CD8-positive, alpha-beta memory T cell (primary cell): ENCODE measurements around the gene LMBR1. TPM values are rescaled to one million over a fixed set of nuclear protein-coding genes. Genes with fewer than 3 reads are reported as not detected.

ENCODE experiments used
- CTCF ChIA-PET: fragments of 350-600 bp; sonication (Branson Sonifier 250); formaldehyde crosslinking; loops from one replicate; lab custom pipeline; 2021; ENCODE audit warnings: antibody characterized with exemption; lab: Charles Lee
- POLR2A ChIA-PET: fragments of 350-600 bp; sonication (Branson Sonifier 250); formaldehyde crosslinking; loops from one replicate; lab custom pipeline; 2021; ENCODE audit warnings: antibody characterized with exemption; lab: Charles Lee
- DNase-seq, 5 donors: peaks; one replicate each; pipeline versions ENCODE4 v3.0.0 to v3.0.0-alpha.2; 2020 to 2022; ENCODE audit warnings: mixed read lengths in 1 of 5
- H3K27ac ChIP-seq: one replicate; pipeline ENCODE4 v1.7.0; 2013; ENCODE audit warnings: low read depth, mild to moderate bottlenecking, low read length, moderate library complexity
- H3K27me3 ChIP-seq: 2 replicates; pipeline ENCODE4 v1.7.0; 2013; ENCODE audit warnings: low read length, mild to moderate bottlenecking; ENCODE audit not compliant: insufficient read depth, poor library complexity, severe bottlenecking
- H3K36me3 ChIP-seq: 2 replicates; pipeline ENCODE4 v1.7.0; 2013; ENCODE audit warnings: mild to moderate bottlenecking, low read length, moderate library complexity; ENCODE audit not compliant: insufficient read depth
- H3K4me1 ChIP-seq: 2 replicates; pipeline ENCODE4 v1.7.0; 2013; ENCODE audit warnings: mild to moderate bottlenecking, low read length, moderate library complexity; ENCODE audit not compliant: insufficient read depth
- H3K4me3 ChIP-seq: 2 replicates; pipeline ENCODE4 v1.7.0; 2013; ENCODE audit warnings: mild to moderate bottlenecking, low read length
- H3K9me3 ChIP-seq: 2 replicates; pipeline ENCODE4 v1.7.0; 2013; ENCODE audit warnings: mild to moderate bottlenecking, low read length
- H3K27ac Mint-ChIP-seq, 8 donors: one replicate each; pipeline ENCODE4 v1.8.0; 2020 to 2021; ENCODE audit warnings: mixed read lengths in 8 of 8, mild to moderate bottlenecking in 6 of 8, inconsistent platforms in 3 of 8, moderate library complexity in 3 of 8
- H3K27me3 Mint-ChIP-seq, 2 donors: one replicate each; pipeline ENCODE4 v1.8.0; 2020 to 2021; ENCODE audit warnings: mixed read lengths in 2 of 2, mild to moderate bottlenecking in 1 of 2, moderate library complexity in 1 of 2
- H3K36me3 Mint-ChIP-seq, 3 donors: one replicate each; pipeline ENCODE4 v1.8.0; 2020 to 2021; ENCODE audit warnings: mixed read lengths in 3 of 3, inconsistent platforms in 1 of 3, mild to moderate bottlenecking in 1 of 3
- H3K4me1 Mint-ChIP-seq, 3 donors: one replicate each; pipeline ENCODE4 v1.8.0; 2020 to 2021; ENCODE audit warnings: mixed read lengths in 3 of 3, inconsistent platforms in 1 of 3, mild to moderate bottlenecking in 1 of 3
- H3K4me3 Mint-ChIP-seq, 7 donors: one replicate each; pipeline ENCODE4 v1.8.0; 2020 to 2021; ENCODE audit warnings: mixed read lengths in 7 of 7, mild to moderate bottlenecking in 6 of 7, moderate library complexity in 4 of 7, inconsistent platforms in 2 of 7
- H3K9me3 Mint-ChIP-seq, 5 donors: one replicate each; pipeline ENCODE4 v1.8.0; 2020 to 2022; ENCODE audit warnings: mixed read lengths in 5 of 5, mild to moderate bottlenecking in 3 of 5, moderate library complexity in 2 of 5, inconsistent platforms in 1 of 5
- polyA plus RNA-seq: library from polyadenylated mRNA; unstranded; fragments of 300-500 nt; fragmentation: Illumina TruSeq; gene quantifications from one replicate; pipeline ENCODE4 v1.2.3, GENCODE V29; 2021
- total RNA-seq, 2 experiments: library from RNA; stranded (reverse); gene quantifications; one replicate each; pipeline ENCODE4 v1.2.3, GENCODE V29; 2021

LMBR1 gene
- total and polyA plus RNA-seq, 3 experiments from 2014 or later: 26.8 to 51.9 (median 49.2) TPM

DNA sequence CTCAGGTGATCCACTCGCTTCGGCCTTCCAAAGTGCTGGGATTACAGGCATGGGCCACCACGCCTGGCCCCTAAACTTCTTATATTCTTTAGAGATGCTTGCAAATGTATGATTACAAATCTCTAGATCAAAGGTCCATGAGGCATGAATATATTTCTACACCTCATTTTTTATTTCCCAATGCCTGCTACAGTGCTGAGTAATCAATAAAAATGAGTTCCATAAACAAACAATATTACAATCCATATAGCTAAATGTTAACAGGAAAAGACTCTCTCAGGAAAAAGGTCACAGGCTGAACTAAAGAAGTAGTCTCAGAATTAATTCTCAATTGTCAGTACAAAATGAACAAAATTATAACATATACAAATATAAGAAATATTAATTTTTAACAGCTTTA is 90.8 kb downstream of the LMBR1 start:
- H3K9me3 Mint-ChIP-seq: peaks cover 0 to 3% (median 0%) of the 10 kb centered on the region in 5 donors
- ChIA-PET POLR2A (no interaction called here), CTCF (no interaction called here)
- H3K36me3 Mint-ChIP-seq: peaks cover 5 to 48% (median 12%) of the 10 kb centered on the region in 3 donors
- no peak overlapping the region for H3K27ac ChIP-seq
- H3K4me1 Mint-ChIP-seq: peaks cover 0 to 2% (median 0%) of the 10 kb centered on the region in 3 donors
- H3K27me3 ChIP-seq: no peaks in the 10 kb centered on the region
- no peaks in the 10 kb centered on the region for H3K4me1 ChIP-seq
- no peaks in the 10 kb centered on the region for H3K27me3 Mint-ChIP-seq
- no peak overlapping the region for H3K27ac Mint-ChIP-seq
- no peak for DNase-seq
- no peak overlapping the region for H3K4me3 ChIP-seq
- no peaks in the 10 kb centered on the region for H3K9me3 ChIP-seq
- no peaks in the 10 kb centered on the region for H3K36me3 ChIP-seq
- no peak overlapping the region for H3K4me3 Mint-ChIP-seq

DNA sequence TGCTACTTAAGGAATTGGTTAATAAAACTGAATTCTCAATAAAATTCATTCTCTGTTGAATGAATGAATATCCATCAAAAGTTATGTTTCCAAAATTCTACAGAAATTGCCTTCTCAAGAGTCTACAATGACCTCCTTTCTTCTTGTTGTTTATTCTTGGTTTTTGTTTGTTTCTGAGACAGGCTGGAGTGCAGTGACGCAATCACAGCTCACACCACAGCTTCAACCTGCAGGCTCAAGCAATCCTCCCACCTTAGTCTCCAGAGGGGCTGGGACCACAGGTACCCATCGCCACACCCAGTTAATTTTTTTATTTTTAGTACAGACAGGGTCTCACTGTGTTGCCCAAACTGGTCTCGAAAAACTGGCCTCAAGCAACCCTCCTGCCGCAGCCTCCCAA is 97.6 kb downstream of the LMBR1 start:
- Mint-ChIP-seq H3K27me3 (no peaks in the 10 kb centered on the region), H3K4me3 (no peak overlapping the region), H3K4me1 (peaks cover 0 to 2% (median 0%) of the 10 kb centered on the region in 3 donors), H3K9me3 (no peaks in the 10 kb centered on the region), H3K27ac (no peak overlapping the region), H3K36me3 (peaks cover 4 to 47% (median 8%) of the 10 kb centered on the region in 3 donors)
- Histone ChIP-seq H3K9me3 (no peaks in the 10 kb centered on the region), H3K4me1 (no peaks in the 10 kb centered on the region), H3K4me3 (no peak overlapping the region), H3K36me3 (peaks cover 4% of the 10 kb centered on the region), H3K27ac (no peak overlapping the region), H3K27me3 (no peaks in the 10 kb centered on the region)
- DNase-seq: no peak
- CTCF ChIA-PET: interaction anchor here (1.0 kb wide), 1 partner anchor 12 kb away, joined by 3 read pairs; no protein-coding TSS in a partner anchor
- POLR2A ChIA-PET: no interaction called here

DNA sequence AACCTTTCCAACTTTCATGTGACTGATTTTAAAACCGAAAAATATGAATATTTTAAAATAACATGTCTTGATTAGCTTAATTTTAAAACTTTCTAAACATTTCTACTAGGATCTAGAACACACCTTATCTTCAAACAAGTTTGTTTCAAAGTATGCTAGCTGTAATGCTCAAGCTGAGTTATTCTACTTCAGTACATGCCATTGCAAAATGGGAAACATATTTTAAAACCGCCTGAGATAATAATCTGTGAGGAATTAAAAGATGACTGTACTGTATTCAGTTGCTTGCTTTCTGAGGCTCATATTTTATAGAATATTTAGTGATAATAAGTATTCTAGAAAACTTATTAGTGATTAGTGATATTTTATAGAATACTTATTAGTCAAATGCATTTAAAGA is 99.6 kb downstream of the LMBR1 start:
- Mint-ChIP-seq H3K4me3 (no peak overlapping the region), H3K4me1 (no peaks in the 10 kb centered on the region), H3K36me3 (peaks cover 4 to 33% (median 6%) of the 10 kb centered on the region in 3 donors), H3K27ac (no peak overlapping the region), H3K9me3 (no peaks in the 10 kb centered on the region), H3K27me3 (no peaks in the 10 kb centered on the region)
- no peak for DNase-seq
- Histone ChIP-seq H3K36me3 (peaks cover 4% of the 10 kb centered on the region), H3K9me3 (no peaks in the 10 kb centered on the region), H3K27me3 (no peaks in the 10 kb centered on the region), H3K4me1 (no peaks in the 10 kb centered on the region), H3K27ac (no peak overlapping the region), H3K4me3 (no peak overlapping the region)
- ChIA-PET POLR2A (no interaction called here), CTCF (no interaction called here)

DNA sequence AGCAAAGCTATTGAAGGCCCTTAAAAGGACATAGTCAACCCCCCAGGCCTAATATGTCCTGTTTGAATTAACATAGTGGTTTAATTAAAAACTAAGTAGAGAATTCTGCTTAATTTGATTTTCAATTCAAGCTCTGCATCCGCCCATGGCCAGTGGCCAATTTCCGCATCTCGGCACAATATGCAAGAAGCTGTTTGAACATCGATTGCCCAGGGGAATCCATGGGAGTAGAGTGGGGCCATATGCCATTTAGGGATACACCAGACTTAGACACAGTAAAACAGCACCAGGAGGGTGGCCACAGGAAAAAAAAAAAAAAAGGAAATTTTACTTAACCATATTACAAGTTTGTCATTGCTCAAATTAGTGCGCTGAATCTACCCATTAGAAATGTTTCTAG is 100.4 kb downstream of the LMBR1 start:
- no peak overlapping the region for H3K27ac Mint-ChIP-seq
- ChIA-PET CTCF (no interaction called here), POLR2A (no interaction called here)
- no peaks in the 10 kb centered on the region for H3K4me1 Mint-ChIP-seq
- H3K9me3 Mint-ChIP-seq: no peaks in the 10 kb centered on the region
- H3K27me3 Mint-ChIP-seq: no peaks in the 10 kb centered on the region
- no peak overlapping the region for H3K27ac ChIP-seq
- H3K4me3 ChIP-seq: no peak overlapping the region
- peaks cover 4% of the 10 kb centered on the region for H3K36me3 ChIP-seq
- H3K4me1 ChIP-seq: no peaks in the 10 kb centered on the region
- peaks cover 4 to 33% (median 6%) of the 10 kb centered on the region in 3 donors for H3K36me3 Mint-ChIP-seq
- DNase-seq: no peak
- no peaks in the 10 kb centered on the region for H3K27me3 ChIP-seq
- no peaks in the 10 kb centered on the region for H3K9me3 ChIP-seq
- H3K4me3 Mint-ChIP-seq: no peak overlapping the region

DNA sequence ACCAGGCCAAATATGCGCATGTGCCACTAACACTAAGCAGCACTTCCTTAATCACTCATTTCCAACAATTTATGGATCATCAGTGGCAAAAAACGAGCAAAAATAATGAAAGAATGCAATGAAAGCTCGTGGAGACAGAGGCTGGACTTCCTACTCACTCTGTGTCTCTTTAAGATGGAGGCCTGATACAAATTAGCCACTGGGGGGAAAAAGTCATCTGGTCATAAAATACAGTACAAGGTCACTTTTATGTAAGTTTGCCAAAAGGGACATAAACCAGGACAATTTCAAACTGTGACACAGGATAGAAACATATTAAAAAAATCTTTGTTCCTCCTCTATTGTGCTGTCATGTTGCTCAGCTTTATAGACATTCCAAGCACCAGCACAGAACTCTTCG is 101.7 kb downstream of the LMBR1 start:
- ChIA-PET CTCF (no interaction called here), POLR2A (no interaction called here)
- Mint-ChIP-seq H3K9me3 (no peaks in the 10 kb centered on the region), H3K36me3 (peaks cover 4 to 29% (median 6%) of the 10 kb centered on the region in 3 donors), H3K4me3 (no peak overlapping the region), H3K27ac (no peak overlapping the region), H3K4me1 (no peaks in the 10 kb centered on the region), H3K27me3 (no peaks in the 10 kb centered on the region)
- H3K4me1 ChIP-seq: no peaks in the 10 kb centered on the region
- no peak overlapping the region for H3K27ac ChIP-seq
- no peaks in the 10 kb centered on the region for H3K27me3 ChIP-seq
- no peak overlapping the region for H3K4me3 ChIP-seq
- no peaks in the 10 kb centered on the region for H3K9me3 ChIP-seq
- no peak for DNase-seq
- H3K36me3 ChIP-seq: peaks cover 4% of the 10 kb centered on the region

DNA sequence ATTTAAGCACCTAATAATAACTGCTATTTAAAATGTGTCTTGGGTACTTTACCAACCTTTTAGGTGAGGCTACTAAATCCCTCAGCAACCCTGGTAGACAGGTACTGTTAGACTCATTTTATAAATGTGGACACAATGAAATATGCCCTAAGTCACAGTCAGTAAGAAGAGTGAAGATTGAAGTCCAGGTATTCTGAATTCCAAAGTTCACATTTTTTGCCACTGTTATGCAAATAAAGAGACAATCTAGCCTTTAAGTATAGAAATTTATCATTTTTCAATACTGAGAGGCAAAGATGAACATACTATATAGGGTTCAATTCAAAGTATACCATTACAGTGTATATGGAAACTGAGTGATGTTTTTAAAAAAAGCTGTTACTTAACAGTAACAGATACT is 102.7 kb downstream of the LMBR1 start:
- Mint-ChIP-seq H3K4me1 (no peaks in the 10 kb centered on the region), H3K36me3 (peaks cover 4 to 26% (median 6%) of the 10 kb centered on the region in 3 donors), H3K27me3 (no peaks in the 10 kb centered on the region), H3K4me3 (no peak overlapping the region), H3K27ac (no peak overlapping the region), H3K9me3 (no peaks in the 10 kb centered on the region)
- DNase-seq: no peak
- Histone ChIP-seq H3K4me3 (no peak overlapping the region), H3K27ac (no peak overlapping the region), H3K27me3 (no peaks in the 10 kb centered on the region), H3K4me1 (no peaks in the 10 kb centered on the region), H3K9me3 (no peaks in the 10 kb centered on the region), H3K36me3 (no peaks in the 10 kb centered on the region)
- ChIA-PET CTCF (no interaction called here), POLR2A (no interaction called here)

DNA sequence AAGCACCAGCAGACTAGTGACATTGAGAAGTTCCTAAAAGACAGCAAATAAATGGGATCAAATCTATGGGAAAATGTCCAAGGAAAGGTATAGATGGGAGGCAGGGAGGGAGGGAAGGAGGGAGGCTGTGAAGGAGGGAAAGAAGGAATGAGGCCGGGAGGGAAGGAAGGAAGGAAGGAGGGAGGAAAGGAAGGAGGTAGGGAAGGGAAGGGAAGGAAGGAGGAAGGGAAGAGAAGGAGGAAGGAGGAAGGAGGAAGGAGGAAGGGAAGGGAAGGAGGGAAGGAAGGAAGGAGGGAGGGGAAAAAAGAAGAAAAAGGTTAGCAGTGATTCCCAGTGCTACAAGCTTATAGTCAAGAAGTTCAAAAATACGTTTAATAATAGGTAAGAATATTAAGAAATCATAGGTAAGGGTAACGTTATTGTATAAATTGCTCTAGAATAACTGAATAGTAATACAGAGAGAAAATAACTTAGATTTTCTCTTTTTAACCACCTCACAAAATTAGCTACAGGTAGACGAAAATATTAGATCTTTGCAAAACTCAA is 106.9 kb downstream of the LMBR1 start:
- H3K36me3 Mint-ChIP-seq: peaks cover 9 to 26% (median 11%) of the 10 kb centered on the region in 3 donors
- no peaks in the 10 kb centered on the region for H3K9me3 ChIP-seq
- H3K9me3 Mint-ChIP-seq: no peaks in the 10 kb centered on the region
- no peak overlapping the region for H3K27ac Mint-ChIP-seq
- peaks cover 0 to 5% (median 0%) of the 10 kb centered on the region in 3 donors for H3K4me1 Mint-ChIP-seq
- DNase-seq: no peak
- POLR2A ChIA-PET: no interaction called here
- H3K36me3 ChIP-seq: no peaks in the 10 kb centered on the region
- no peaks in the 10 kb centered on the region for H3K4me1 ChIP-seq
- H3K4me3 Mint-ChIP-seq: no peak overlapping the region
- no peaks in the 10 kb centered on the region for H3K27me3 ChIP-seq
- no peak overlapping the region for H3K27ac ChIP-seq
- CTCF ChIA-PET: no interaction called here
- H3K27me3 Mint-ChIP-seq: no peaks in the 10 kb centered on the region
- H3K4me3 ChIP-seq: no peak overlapping the region

DNA sequence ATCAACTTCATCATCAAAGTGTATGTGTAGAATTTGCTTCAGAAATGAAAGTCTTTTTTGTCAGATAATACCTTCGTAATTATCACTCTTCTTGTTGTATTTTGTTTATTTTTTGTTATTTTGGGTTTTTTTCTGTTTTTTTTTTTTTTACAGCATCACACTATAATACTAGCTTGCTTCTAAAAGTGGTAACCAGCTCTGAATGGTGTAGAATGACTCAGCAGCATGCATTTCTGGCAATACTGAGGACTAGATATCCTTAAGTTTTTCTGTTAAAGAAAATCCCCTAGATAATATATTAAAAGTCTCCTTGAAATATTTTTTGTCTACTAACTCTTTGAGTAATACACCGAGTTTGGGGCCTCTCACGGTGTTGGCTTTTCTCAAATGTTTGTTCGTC is 109.1 kb downstream of the LMBR1 start:
- Mint-ChIP-seq H3K36me3 (peaks cover 9 to 28% (median 11%) of the 10 kb centered on the region in 3 donors), H3K27ac (no peak overlapping the region), H3K9me3 (no peaks in the 10 kb centered on the region), H3K4me3 (no peak overlapping the region), H3K27me3 (no peaks in the 10 kb centered on the region), H3K4me1 (peaks cover 0 to 8% (median 5%) of the 10 kb centered on the region in 3 donors)
- H3K9me3 ChIP-seq: no peaks in the 10 kb centered on the region
- no peak overlapping the region for H3K4me3 ChIP-seq
- no peaks in the 10 kb centered on the region for H3K36me3 ChIP-seq
- ChIA-PET CTCF (interaction anchor here (1.3 kb wide), 1 partner anchor 11 kb away, joined by 3 read pairs; no protein-coding TSS in a partner anchor), POLR2A (no interaction called here)
- no peak for DNase-seq
- no peaks in the 10 kb centered on the region for H3K27me3 ChIP-seq
- H3K4me1 ChIP-seq: no peaks in the 10 kb centered on the region
- H3K27ac ChIP-seq: no peak overlapping the region
